ENCODE results near the gene ADH4. TPM values are rescaled to one million over a fixed set of nuclear protein-coding genes. Genes with fewer than 3 reads are reported as not detected.
"Not testable (repeated sequence)": the region's sequence is repeated elsewhere in the genome, so short reads cannot be mapped to it uniquely, and the experiment has no call there.

Gene ADH4
- total RNA-seq, 1 experiment from 2014 or later = 0.11 TPM

- H3K27ac Mint-ChIP-seq; ATAC-seq; H3K4me1 Mint-ChIP-seq; DNase-seq (ENCODE audit: low spot score); H3K4me3 Mint-ChIP-seq; H3K27me3 Mint-ChIP-seq (ENCODE audit: low read depth); CTCF ChIA-PET: not testable (repeated sequence)
- POLR2A ChIA-PET = interaction anchor here (0.6 kb wide), 2 partner anchors 94 to 967 kb away, joined by 5 to 7 read pairs; no protein-coding TSS in a partner anchor
- H3K9me3 Mint-ChIP-seq = peaks cover 26% of the 10 kb centered on the region
- peaks cover 20% of the 10 kb centered on the region for H3K36me3 Mint-ChIP-seq
Measured at GRCh38 chr4:99099814-99100213, 44.3 kb downstream of the ADH4 start.

DNA sequence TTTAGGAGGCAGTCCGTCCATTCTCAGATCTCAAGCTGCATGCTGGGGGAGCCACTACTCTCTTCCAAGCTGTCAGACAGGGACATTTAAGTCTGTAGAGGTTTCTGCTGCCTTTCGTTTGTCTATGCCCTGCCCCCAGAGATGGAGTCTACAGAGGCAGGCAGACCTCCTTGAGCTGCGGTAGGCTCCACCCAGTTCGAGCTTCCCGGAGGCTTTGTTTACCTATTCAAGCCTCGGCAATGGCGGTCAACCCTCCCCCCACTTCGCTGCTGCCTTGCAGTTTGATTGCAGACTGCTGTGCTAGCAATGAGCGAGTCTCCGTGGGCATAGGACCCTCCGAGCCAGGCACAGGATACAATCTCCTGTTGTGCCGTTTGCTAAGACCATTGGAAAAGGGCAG is 44.8 kb downstream of the ADH4 start:
- ChIA-PET CTCF (no interaction called here), POLR2A (no interaction called here)
- H3K4me1 Mint-ChIP-seq = no peaks in the 10 kb centered on the region
- no peak for DNase-seq (ENCODE audit: low spot score)
- H3K27ac Mint-ChIP-seq = no peak overlapping the region
- H3K4me3 Mint-ChIP-seq = no peak overlapping the region
- TF ChIP-seq EMX1 (CRISPR knock-in tag; IDR thresholded peaks at IDR 0.05) = no peak
- no peak for TF ChIP-seq IRF1 (CRISPR knock-in tag; IDR thresholded peaks at IDR 0.05)
- no peak for TF ChIP-seq FOXP4 (CRISPR knock-in tag; IDR thresholded peaks at IDR 0.05)
- TF ChIP-seq GTF2I (CRISPR knock-in tag; conservative IDR thresholded peaks at IDR 0.05) = no peak
- no peak for TF ChIP-seq OVOL2 (CRISPR knock-in tag; IDR thresholded peaks at IDR 0.05; ENCODE audit: borderline replicate concordance)
- no peak for TF ChIP-seq PRRX2 (CRISPR knock-in tag; IDR thresholded peaks at IDR 0.05)
- TF ChIP-seq CREM (CRISPR knock-in tag; IDR thresholded peaks at IDR 0.05) = no peak
- no peak for TF ChIP-seq NR1H2 (CRISPR knock-in tag; IDR thresholded peaks at IDR 0.05)
- TF ChIP-seq, protein P1, sequence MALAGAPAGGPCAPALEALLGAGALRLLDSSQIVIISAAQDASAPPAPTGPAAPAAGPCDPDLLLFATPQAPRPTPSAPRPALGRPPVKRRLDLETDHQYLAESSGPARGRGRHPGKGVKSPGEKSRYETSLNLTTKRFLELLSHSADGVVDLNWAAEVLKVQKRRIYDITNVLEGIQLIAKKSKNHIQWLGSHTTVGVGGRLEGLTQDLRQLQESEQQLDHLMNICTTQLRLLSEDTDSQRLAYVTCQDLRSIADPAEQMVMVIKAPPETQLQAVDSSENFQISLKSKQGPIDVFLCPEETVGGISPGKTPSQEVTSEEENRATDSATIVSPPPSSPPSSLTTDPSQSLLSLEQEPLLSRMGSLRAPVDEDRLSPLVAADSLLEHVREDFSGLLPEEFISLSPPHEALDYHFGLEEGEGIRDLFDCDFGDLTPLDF (CRISPR knock-in tag; IDR thresholded peaks at IDR 0.05) = no peak
- peaks cover 20% of the 10 kb centered on the region for H3K36me3 Mint-ChIP-seq
- peaks cover 2% of the 10 kb centered on the region; the same call in 1 of the 2 replicates for H3K27me3 Mint-ChIP-seq (ENCODE audit: low read depth)
- peaks cover 26% of the 10 kb centered on the region for H3K9me3 Mint-ChIP-seq
- ATAC-seq = no peak

GRCh38 chr4:99091841-99092240 is 52.3 kb downstream of the ADH4 start:
- H3K36me3 Mint-ChIP-seq; H3K27ac Mint-ChIP-seq; CTCF ChIA-PET; ATAC-seq; H3K9me3 Mint-ChIP-seq; H3K27me3 Mint-ChIP-seq (ENCODE audit: low read depth); H3K4me3 Mint-ChIP-seq; POLR2A ChIA-PET; DNase-seq (ENCODE audit: low spot score): not testable (repeated sequence)
- peaks cover 37% of the 10 kb centered on the region for H3K4me1 Mint-ChIP-seq

- ChIA-PET CTCF (interaction anchor here (0.6 to 1.0 kb wide), 2 partner anchors 35 to 92 kb away, joined by 3 to 5 read pairs; no protein-coding TSS in a partner anchor), POLR2A (no interaction called here)
- ATAC-seq (no peak), DNase-seq (ENCODE audit: low spot score) (no peak)
- H3K4me1 Mint-ChIP-seq = peaks cover 40% of the 10 kb centered on the region
- 0 out of 2 replicates have a peak, but pooled peaks cover 5% of the 10 kb centered on the region for H3K9me3 Mint-ChIP-seq
- H3K4me3 Mint-ChIP-seq = no peak overlapping the region; the same call in 1 of the 2 replicates
- H3K27me3 Mint-ChIP-seq (ENCODE audit: low read depth) = no peaks in the 10 kb centered on the region
- H3K36me3 Mint-ChIP-seq = peaks cover 7% of the 10 kb centered on the region
- no peak overlapping the region; the same call in 1 of the 2 replicates for H3K27ac Mint-ChIP-seq
- TF ChIP-seq ZNF232 (CRISPR knock-in tag; IDR thresholded peaks at IDR 0.05) = no peak
- no peak for TF ChIP-seq MXD4 (CRISPR knock-in tag; IDR thresholded peaks at IDR 0.05; ENCODE audit: borderline replicate concordance)
- no peak for TF ChIP-seq NR2C2 (CRISPR knock-in tag; IDR thresholded peaks at IDR 0.05)
- no peak for TF ChIP-seq RORB (CRISPR knock-in tag; IDR thresholded peaks at IDR 0.05)
- TF ChIP-seq ZBTB21 (CRISPR knock-in tag; IDR thresholded peaks at IDR 0.05; ENCODE audit: borderline replicate concordance) = no peak
- TF ChIP-seq, protein P2, sequence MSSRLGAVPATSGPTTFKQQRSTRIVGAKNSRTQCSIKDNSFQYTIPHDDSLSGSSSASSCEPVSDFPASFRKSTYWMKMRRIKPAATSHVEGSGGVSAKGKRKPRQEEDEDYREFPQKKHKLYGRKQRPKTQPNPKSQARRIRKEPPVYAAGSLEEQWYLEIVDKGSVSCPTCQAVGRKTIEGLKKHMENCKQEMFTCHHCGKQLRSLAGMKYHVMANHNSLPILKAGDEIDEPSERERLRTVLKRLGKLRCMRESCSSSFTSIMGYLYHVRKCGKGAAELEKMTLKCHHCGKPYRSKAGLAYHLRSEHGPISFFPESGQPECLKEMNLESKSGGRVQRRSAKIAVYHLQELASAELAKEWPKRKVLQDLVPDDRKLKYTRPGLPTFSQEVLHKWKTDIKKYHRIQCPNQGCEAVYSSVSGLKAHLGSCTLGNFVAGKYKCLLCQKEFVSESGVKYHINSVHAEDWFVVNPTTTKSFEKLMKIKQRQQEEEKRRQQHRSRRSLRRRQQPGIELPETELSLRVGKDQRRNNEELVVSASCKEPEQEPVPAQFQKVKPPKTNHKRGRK (CRISPR knock-in tag; IDR thresholded peaks at IDR 0.05; ENCODE audit: borderline replicate concordance) = no peak
- no peak for TF ChIP-seq NFE2L1 (CRISPR knock-in tag; IDR thresholded peaks at IDR 0.05)
- TF ChIP-seq NFYB (CRISPR knock-in tag; conservative IDR thresholded peaks at IDR 0.05; ENCODE audit: low read depth) = no peak
- no peak for TF ChIP-seq ZMAT4 (CRISPR knock-in tag; IDR thresholded peaks at IDR 0.05)
- no peak for TF ChIP-seq ATF3 (CRISPR knock-in tag; conservative IDR thresholded peaks at IDR 0.05)
- TF ChIP-seq TCF7 (CRISPR knock-in tag; IDR thresholded peaks at IDR 0.05; ENCODE audit: low read depth) = no peak
- no peak for TF ChIP-seq NR1H2 (CRISPR knock-in tag; IDR thresholded peaks at IDR 0.05)
- TF ChIP-seq, protein P3, sequence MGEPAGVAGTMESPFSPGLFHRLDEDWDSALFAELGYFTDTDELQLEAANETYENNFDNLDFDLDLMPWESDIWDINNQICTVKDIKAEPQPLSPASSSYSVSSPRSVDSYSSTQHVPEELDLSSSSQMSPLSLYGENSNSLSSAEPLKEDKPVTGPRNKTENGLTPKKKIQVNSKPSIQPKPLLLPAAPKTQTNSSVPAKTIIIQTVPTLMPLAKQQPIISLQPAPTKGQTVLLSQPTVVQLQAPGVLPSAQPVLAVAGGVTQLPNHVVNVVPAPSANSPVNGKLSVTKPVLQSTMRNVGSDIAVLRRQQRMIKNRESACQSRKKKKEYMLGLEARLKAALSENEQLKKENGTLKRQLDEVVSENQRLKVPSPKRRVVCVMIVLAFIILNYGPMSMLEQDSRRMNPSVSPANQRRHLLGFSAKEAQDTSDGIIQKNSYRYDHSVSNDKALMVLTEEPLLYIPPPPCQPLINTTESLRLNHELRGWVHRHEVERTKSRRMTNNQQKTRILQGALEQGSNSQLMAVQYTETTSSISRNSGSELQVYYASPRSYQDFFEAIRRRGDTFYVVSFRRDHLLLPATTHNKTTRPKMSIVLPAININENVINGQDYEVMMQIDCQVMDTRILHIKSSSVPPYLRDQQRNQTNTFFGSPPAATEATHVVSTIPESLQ (CRISPR knock-in tag; IDR thresholded peaks at IDR 0.05) = no peak
Measured at GRCh38 chr4:99091216-99091575, 52.9 kb downstream of the ADH4 start.
